A549 (cell line): ENCODE measurements around the gene ATAD5. TPM values are rescaled to one million over a fixed set of nuclear protein-coding genes. Genes with fewer than 3 reads are reported as not detected.

Source experiments
- ATAC-seq, 2 experiments: fragments of 200-7000 bp in 1 of 2; fragments of >200 bp in 1 of 2; cut with Nextera tagmentation in 1 of 2; cut with Tn5 transposase in 1 of 2; 3 replicates each; pipeline versions ENCODE4 v1.8.0 to v1.9.1; 2018 to 2020; ENCODE audit warnings: mild to moderate bottlenecking in 1 of 2, moderate library complexity in 1 of 2
- CTCF ChIA-PET: fragments of 300-600 bp; sonication (Branson Sonifier 250); formaldehyde crosslinking; extraction: SDS; loops from one replicate; lab custom pipeline; 2021; ENCODE audit warnings: antibody characterized with exemption, inconsistent platforms; lab: Yijun Ruan, JAX
- POLR2A ChIA-PET: fragments of 350-600 bp; formaldehyde crosslinking; extraction: SDS; loops from one replicate; lab custom pipeline; 2021; ENCODE audit warnings: antibody characterized with exemption, inconsistent platforms; lab: Yijun Ruan, JAX
- DNase-seq, 2 experiments: peaks; one replicate each; pipeline versions ENCODE4 v3.0.0 to v3.0.0-alpha.2; 2011 to 2016; ENCODE audit warnings: low read depth in 1 of 2, low spot score in 1 of 2
- FAIRE-seq: peaks from 2 replicates; lab custom pipeline; 2011; peaks lifted over from hg19 to GRCh38; lab: Jason Lieb, UNC
- H3K27ac ChIP-seq, 2 experiments: fragments of >200 bp; sonication (Bioruptor Twin); formaldehyde crosslinking; 3 replicates each; pipeline ENCODE4 v1.5.1; 2016 to 2017
- H3K4me1 ChIP-seq: fragments of >200 bp; sonication (Bioruptor Twin); formaldehyde crosslinking; 3 replicates; pipeline ENCODE4 v1.6.1; 2016
- H3K4me2 ChIP-seq: fragments of >200 bp; sonication (Bioruptor Twin); formaldehyde crosslinking; 3 replicates; pipeline ENCODE4 v1.6.1; 2016
- H3K4me3 ChIP-seq: fragments of >200 bp; sonication (Bioruptor Twin); formaldehyde crosslinking; 3 replicates; pipeline ENCODE4 v1.5.1; 2016
- H3K9me3 ChIP-seq: fragments of >200 bp; sonication (Bioruptor Twin); formaldehyde crosslinking; 3 replicates; pipeline ENCODE4 v1.6.1; 2016
- ATOH8 ChIP-seq: fragments of 250-450 bp; sonication (Bioruptor Pico); IDR thresholded peaks from 2 replicates; pipeline ENCODE4 v1.5.0; 2020; ENCODE audit warnings: low read depth, mild to moderate bottlenecking, moderate library complexity
- BHLHE40 ChIP-seq: IDR thresholded peaks from 2 replicates; pipeline ENCODE4 v1.6.1; 2012; ENCODE audit warnings: low read depth, low read length, inconsistent platforms
- CHD4 ChIP-seq: fragments of 200-600 bp; sonication (generic); IDR thresholded peaks from 2 replicates; pipeline ENCODE4 v1.6.1; 2016; ENCODE audit warnings: antibody characterized with exemption, mild to moderate bottlenecking, borderline replicate concordance
- ESRRA ChIP-seq: fragments of 150-350 bp; IDR thresholded peaks from 2 replicates; pipeline ENCODE4 v1.6.1; 2014; ENCODE audit warnings: mild to moderate bottlenecking, low read length, borderline replicate concordance
- HDAC2 ChIP-seq: fragments of 200-600 bp; sonication (generic); IDR thresholded peaks from 2 replicates; pipeline ENCODE4 v1.6.1; 2016
- HES2 ChIP-seq: fragments of >200 bp; sonication (Bioruptor Twin); formaldehyde crosslinking; IDR thresholded peaks from 2 replicates; pipeline ENCODE4 v1.6.1; 2016
- HEYL ChIP-seq: fragments of 250-450 bp; sonication (Bioruptor Pico); IDR thresholded peaks from 2 replicates; pipeline ENCODE4 v1.8.0; 2021; ENCODE audit warnings: mild to moderate bottlenecking, moderate library complexity
- HOXB13 ChIP-seq: fragments of 250-450 bp; sonication (Bioruptor Pico); IDR thresholded peaks from 2 replicates; pipeline ENCODE4 v1.5.0; 2020; ENCODE audit warnings: low read depth, mild to moderate bottlenecking, moderate library complexity
- HOXB5 ChIP-seq: fragments of 250-450 bp; sonication (Bioruptor Pico); IDR thresholded peaks from 2 replicates; pipeline ENCODE4 v1.5.0; 2020; ENCODE audit warnings: mild to moderate bottlenecking, moderate library complexity
- JUN ChIP-seq, 2 experiments: fragments of >200 bp; sonication (Bioruptor Twin); formaldehyde crosslinking; IDR thresholded peaks; 2 replicates in 1 of 2; 3 replicates in 1 of 2; pipeline ENCODE4 v1.6.1; 2016 to 2017
- KDM1A ChIP-seq: fragments of 200-600 bp; sonication (generic); IDR thresholded peaks from 2 replicates; pipeline ENCODE4 v1.6.1; 2016; ENCODE audit warnings: low read depth, mild to moderate bottlenecking
- MAFK ChIP-seq: fragments of 450-650 bp; IDR thresholded peaks from 2 replicates; pipeline ENCODE4 v1.6.1; 2014; ENCODE audit not compliant: partially characterized antibody
- MAX ChIP-seq: IDR thresholded peaks from 2 replicates; pipeline ENCODE4 v1.6.1; 2012
- MAZ ChIP-seq: fragments of 150-350 bp; IDR thresholded peaks from 2 replicates; pipeline ENCODE4 v1.6.1; 2014; ENCODE audit warnings: antibody characterized with exemption, low read depth, low read length, borderline replicate concordance
- MYC ChIP-seq: IDR thresholded peaks from 2 replicates; pipeline ENCODE4 v1.6.1; 2012; ENCODE audit warnings: mild to moderate bottlenecking, inconsistent platforms, low read length, improper control_type of control experiment, borderline replicate concordance
- NR3C1 ChIP-seq: fragments of >200 bp; sonication (Bioruptor Twin); formaldehyde crosslinking; IDR thresholded peaks from 3 replicates; pipeline ENCODE4 v1.6.1; 2017
- POLR2AphosphoS2 ChIP-seq: conservative IDR thresholded peaks from 2 replicates; pipeline ENCODE4 v1.6.1; 2012; ENCODE audit warnings: low read length, improper control_type of control experiment, inconsistent platforms
- SMC3 ChIP-seq: fragments of >200 bp; sonication (Bioruptor Twin); formaldehyde crosslinking; IDR thresholded peaks from 3 replicates; pipeline ENCODE4 v1.6.1; 2018; ENCODE audit warnings: inconsistent platforms
- SREBF2 ChIP-seq: fragments of 450-650 bp; IDR thresholded peaks from 2 replicates; pipeline ENCODE4 v1.6.1; 2014; ENCODE audit warnings: mild to moderate bottlenecking, moderate library complexity
- TP53 ChIP-seq: fragments of 250-450 bp; sonication (Bioruptor Pico); IDR thresholded peaks from 2 replicates; pipeline ENCODE4 v1.5.0; 2021; ENCODE audit warnings: mild to moderate bottlenecking, moderate library complexity
- ZC3H11A ChIP-seq: fragments of 450-650 bp; IDR thresholded peaks from 2 replicates; pipeline ENCODE4 v1.6.1; 2014; ENCODE audit warnings: antibody characterized with exemption, mild to moderate bottlenecking
- ZFP36 ChIP-seq: fragments of 450-650 bp; IDR thresholded peaks from 2 replicates; pipeline ENCODE4 v1.6.1; 2014; ENCODE audit warnings: borderline replicate concordance; ENCODE audit not compliant: partially characterized antibody
- ZNF302 ChIP-seq: fragments of 250-450 bp; sonication (Bioruptor Pico); IDR thresholded peaks from 2 replicates; pipeline ENCODE4 v1.9.0; 2021; ENCODE audit warnings: inconsistent platforms, mild to moderate bottlenecking, moderate library complexity
- ZSCAN20 ChIP-seq: fragments of 250-450 bp; sonication (Bioruptor Pico); IDR thresholded peaks from 2 replicates; pipeline ENCODE4 v1.8.0; 2022; ENCODE audit warnings: mild to moderate bottlenecking, moderate library complexity
- WGBS: methylation state at CpG from one replicate; pipeline ENCODE4 v1.1.6; 2017; ENCODE audit errors: missing lambda C conversion rate; 5-methylcytosine and 5-hydroxymethylcytosine counted together
- polyA plus RNA-seq, 4 experiments: library from polyadenylated mRNA; depleted of rRNA in 3 of 4; stranded (reverse); fragments of >200 nt; fragmentation: RNase III in 1 of 4; extraction: RNeasy Plus Mini Kit Qiagen cat#74134 plus additional on column Dnase treatment in 1 of 4; gene quantifications; 2 replicates in 3 of 4; 3 replicates in 1 of 4; pipeline ENCODE4 v1.2.3, GENCODE V29; 2011 to 2017
- TF ChIP-seq, protein P1 (sequence below): fragments of 450-650 bp; IDR thresholded peaks from 2 replicates; pipeline ENCODE4 v1.6.1; 2014; ENCODE audit warnings: antibody characterized with exemption

Gene ATAD5
- polyA plus RNA-seq, 2 of the 4 experiments (the other 2 are of a cell fraction) = 4.5 to 9.5 TPM

- TF ChIP-seq BHLHE40 = no peak
- TF ChIP-seq, protein P1, sequence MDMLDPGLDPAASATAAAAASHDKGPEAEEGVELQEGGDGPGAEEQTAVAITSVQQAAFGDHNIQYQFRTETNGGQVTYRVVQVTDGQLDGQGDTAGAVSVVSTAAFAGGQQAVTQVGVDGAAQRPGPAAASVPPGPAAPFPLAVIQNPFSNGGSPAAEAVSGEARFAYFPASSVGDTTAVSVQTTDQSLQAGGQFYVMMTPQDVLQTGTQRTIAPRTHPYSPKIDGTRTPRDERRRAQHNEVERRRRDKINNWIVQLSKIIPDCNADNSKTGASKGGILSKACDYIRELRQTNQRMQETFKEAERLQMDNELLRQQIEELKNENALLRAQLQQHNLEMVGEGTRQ = no peak
- TF ChIP-seq CHD4 = no peak
- TF ChIP-seq ESRRA = no peak
- TF ChIP-seq POLR2AphosphoS2 = no peak
- no peak for TF ChIP-seq HOXB13 (CRISPR knock-in tag)
- TF ChIP-seq SREBF2 = no peak
- no peak for TF ChIP-seq SMC3
- TF ChIP-seq ZNF302 (CRISPR knock-in tag) = no peak
- no peak for TF ChIP-seq NR3C1
- TF ChIP-seq HES2 = no peak
- TF ChIP-seq MAFK = no peak
- peaks cover 10% of the 10 kb centered on the region; the same call in 2 of the 3 replicates for H3K4me1 ChIP-seq
- ATAC-seq (no peak), FAIRE-seq (no peak), DNase-seq (no peak)
- H3K4me2 ChIP-seq = no peak overlapping the region
- WGBS = 87% methylated on average over 5 of the region's 5 CpGs
- POLR2A ChIA-PET = no interaction called here
- CTCF ChIA-PET = no interaction called here
- no peak overlapping the region for H3K4me3 ChIP-seq
- no peak overlapping the region for H3K27ac ChIP-seq
- H3K9me3 ChIP-seq = no peaks in the 10 kb centered on the region
Measured at GRCh38 chr17:30794372-30794771, 37.4 kb upstream of the ATAD5 start.

DNA sequence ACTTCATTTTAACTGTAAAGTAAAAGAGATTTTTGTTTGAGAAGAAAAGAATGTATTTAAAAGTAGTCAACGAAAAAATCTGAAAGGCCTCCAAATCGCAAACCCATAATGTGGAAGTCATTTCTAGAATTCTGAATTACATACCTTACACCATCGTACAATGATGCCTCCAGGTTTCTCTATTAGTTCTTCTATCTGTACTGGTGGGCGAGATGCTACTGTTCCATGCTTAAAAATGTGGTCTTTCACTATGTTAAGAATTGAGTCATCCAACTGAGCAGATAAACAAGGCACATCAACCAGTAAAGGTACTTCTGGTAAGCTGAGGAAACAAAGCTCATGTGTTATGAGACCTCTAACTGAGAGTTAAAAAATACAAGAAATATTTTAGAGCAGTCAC is 35.8 kb upstream of the ATAD5 start:
- Histone ChIP-seq H3K27ac (no peak overlapping the region), H3K9me3 (no peaks in the 10 kb centered on the region), H3K4me3 (no peak overlapping the region), H3K4me2 (no peak overlapping the region), H3K4me1 (no peaks in the 10 kb centered on the region)
- ATAC-seq = no peak
- ChIA-PET POLR2A (no interaction called here), CTCF (no interaction called here)
- TF ChIP-seq SREBF2 (no peak), ATOH8 (no peak), HEYL (CRISPR knock-in tag) (no peak), HDAC2 (no peak), TP53 (CRISPR knock-in tag) (no peak), ESRRA (no peak)
- WGBS = 90% methylated on average over 4 of the region's 4 CpGs
- DNase-seq = no peak
- no peak for FAIRE-seq

- ATAC-seq (no peak), FAIRE-seq (no peak), DNase-seq (no peak)
- TF ChIP-seq TP53 (CRISPR knock-in tag) = no peak
- TF ChIP-seq KDM1A = no peak
- TF ChIP-seq ZSCAN20 = no peak
- TF ChIP-seq HEYL (CRISPR knock-in tag) = no peak
- TF ChIP-seq MAZ = no peak
- TF ChIP-seq HDAC2 = no peak
- no peak for TF ChIP-seq MAX
- no peak for TF ChIP-seq ZFP36
- no peak for TF ChIP-seq HOXB13 (CRISPR knock-in tag)
- no peak for TF ChIP-seq MYC
- no peak for TF ChIP-seq ZC3H11A
- TF ChIP-seq HOXB5 = no peak
- TF ChIP-seq, protein P1 = no peak
- TF ChIP-seq HES2 = no peak
- TF ChIP-seq JUN (IDR thresholded peaks at IDR 0.05) = no peak
- TF ChIP-seq NR3C1 = no peak
- Histone ChIP-seq H3K4me3 (no peak overlapping the region), H3K4me2 (no peak overlapping the region), H3K27ac (no peak overlapping the region), H3K4me1 (no peaks in the 10 kb centered on the region), H3K9me3 (no peaks in the 10 kb centered on the region)
- ChIA-PET POLR2A (no interaction called here), CTCF (no interaction called here)
- 83% methylated on average over 1 of the region's 1 CpG for WGBS
Measured at GRCh38 chr17:30801671-30802070, 30.1 kb upstream of the ATAD5 start.
